BE2C (cell line): ENCODE measurements around the gene KRTAP19-8. TPM values are rescaled to one million over a fixed set of nuclear protein-coding genes. Genes with fewer than 3 reads are reported as not detected.
A peak's percentile ranks its signal among the peaks of the same experiment; 100 is the strongest.

Experiments used
- DNase-seq: peaks from one replicate; pipeline ENCODE4 v3.0.0-alpha.2; 2020
- H3K27me3 ChIP-seq: fragments of 250-450 bp; sonication (Bioruptor Pico); 2 replicates; pipeline ENCODE4 v1.5.1; 2020; ENCODE audit warnings: mild to moderate bottlenecking
- H3K36me3 ChIP-seq: fragments of 250-450 bp; sonication (Bioruptor Pico); 2 replicates; pipeline ENCODE4 v1.5.1; 2020; ENCODE audit warnings: mild to moderate bottlenecking
- H3K4me1 ChIP-seq: fragments of 250-450 bp; sonication (Bioruptor Pico); 2 replicates; pipeline ENCODE4 v1.5.1; 2020
- H3K4me3 ChIP-seq: 2 replicates; pipeline ENCODE4 v1.5.1; 2011; ENCODE audit warnings: low read depth, low read length
- H3K9me3 ChIP-seq: fragments of 250-450 bp; sonication (Bioruptor Pico); 2 replicates; pipeline ENCODE4 v1.5.1; 2020
- CTCF ChIP-seq: IDR thresholded peaks from 2 replicates; pipeline ENCODE4 v1.5.1; 2012; ENCODE audit warnings: mild to moderate bottlenecking, low read depth, low read length
- polyA plus RNA-seq: library from polyadenylated mRNA; unstranded; fragments of >200 nt; gene quantifications from one replicate; pipeline ENCODE4 v1.2.1, GENCODE V29; 2012; ENCODE audit warnings: low read depth, missing spikeins; ENCODE audit not compliant: insufficient read length, insufficient read depth

The KRTAP19-8 gene
- polyA plus RNA-seq = not detected

- H3K4me1 ChIP-seq = no peaks in the 10 kb centered on the region
- no peaks in the 10 kb centered on the region for H3K36me3 ChIP-seq
- no peak for TF ChIP-seq CTCF
- no peak for DNase-seq
- H3K9me3 ChIP-seq = no peaks in the 10 kb centered on the region
- no peak within 1 kb of the TSS for H3K4me3 ChIP-seq
- no peaks in the 10 kb centered on the region for H3K27me3 ChIP-seq
These were observed at the start of gene KRTAP19-8 for GRCh38 chr21:31038376-31038775. KRTAP19-8 (minus strand) TSS chr21:31038476; CDS start chr21:31038443, 33 bp downstream.

GRCh38 chr21:31087639-31088473 is 49.6 kb upstream of the KRTAP19-8 start:
- Histone ChIP-seq H3K36me3 (no peaks in the 10 kb centered on the region), H3K4me3 (peak overlapping the region; percentile 44), H3K4me1 (no peaks in the 10 kb centered on the region), H3K9me3 (no peaks in the 10 kb centered on the region), H3K27me3 (no peaks in the 10 kb centered on the region)
- peak; percentile 32 for DNase-seq
- TF ChIP-seq CTCF = no peak

GRCh38 chr21:31084689-31085088 is 46.4 kb upstream of the KRTAP19-8 start:
- no peak overlapping the region for H3K4me3 ChIP-seq
- H3K27me3 ChIP-seq = no peaks in the 10 kb centered on the region

GRCh38 chr21:31078796-31079195 is 40.5 kb upstream of the KRTAP19-8 start:
- no peaks in the 10 kb centered on the region for H3K9me3 ChIP-seq
- H3K36me3 ChIP-seq = no peaks in the 10 kb centered on the region
- no peaks in the 10 kb centered on the region for H3K27me3 ChIP-seq
- no peak for TF ChIP-seq CTCF
- no peaks in the 10 kb centered on the region for H3K4me1 ChIP-seq
- DNase-seq = no peak
- H3K4me3 ChIP-seq = no peak overlapping the region

More at GRCh38 chr21:31084689-31085088, 46.4 kb upstream of the KRTAP19-8 start:
- Histone ChIP-seq H3K4me1 (no peaks in the 10 kb centered on the region), H3K9me3 (no peaks in the 10 kb centered on the region), H3K36me3 (no peaks in the 10 kb centered on the region)
- no peak for TF ChIP-seq CTCF
- no peak for DNase-seq

GRCh38 chr21:31078216-31078615 is 39.9 kb upstream of the KRTAP19-8 start:
- no peaks in the 10 kb centered on the region for H3K4me1 ChIP-seq
- H3K27me3 ChIP-seq = no peaks in the 10 kb centered on the region
- H3K36me3 ChIP-seq = no peaks in the 10 kb centered on the region
- DNase-seq = no peak
- no peaks in the 10 kb centered on the region for H3K9me3 ChIP-seq
- TF ChIP-seq CTCF = no peak
- no peak overlapping the region for H3K4me3 ChIP-seq

- DNase-seq = no peak
- Histone ChIP-seq H3K27me3 (no peaks in the 10 kb centered on the region; the same call in 1 of the 2 replicates), H3K9me3 (no peaks in the 10 kb centered on the region), H3K36me3 (no peaks in the 10 kb centered on the region), H3K4me3 (no peak overlapping the region), H3K4me1 (no peaks in the 10 kb centered on the region)
- no peak for TF ChIP-seq CTCF
These were observed 37.6 kb upstream of the KRTAP19-8 start for GRCh38 chr21:31075848-31076247.
